GM12873 (cell line): ENCODE results near the gene KDM2B.

Experiments
- TF ChIP-seq, protein P1 (sequence below): IDR thresholded peaks from 2 replicates; pipeline ENCODE4 v1.5.1; 2012; ENCODE audit warnings: low read depth, mild to moderate bottlenecking, moderate library complexity, low read length, control low read depth; ENCODE audit not compliant: insufficient read depth; ENCODE audit errors: missing control alignments

KDM2B gene

DNA sequence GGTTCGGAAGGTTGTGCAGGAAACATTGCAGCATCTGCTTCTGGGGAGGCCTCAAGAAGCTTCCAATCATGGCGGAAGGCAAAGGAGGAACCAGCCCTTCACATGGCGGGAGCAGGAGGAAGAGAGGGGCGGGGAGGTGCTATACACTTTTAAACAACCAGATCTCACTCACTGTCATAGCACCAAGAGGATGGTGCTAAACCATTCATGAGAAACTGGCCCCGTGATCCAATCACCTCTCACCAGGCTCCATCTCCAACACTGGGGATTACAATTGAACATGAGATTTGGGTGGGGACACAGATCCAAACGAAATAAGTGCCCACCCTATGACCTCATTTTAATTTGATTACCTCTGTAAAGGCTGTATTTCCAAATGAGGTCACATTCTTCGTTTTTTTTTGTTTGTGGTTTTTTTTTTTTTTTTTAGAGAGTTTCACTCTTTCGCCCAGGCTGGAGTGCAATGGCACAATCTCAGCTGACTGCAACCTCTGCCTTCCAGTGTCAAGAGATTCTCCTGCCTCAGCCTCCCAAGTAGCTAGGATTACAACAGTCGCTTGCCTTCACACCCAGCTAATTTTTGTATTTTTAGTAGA, 34.1 kb upstream of the KDM2B start:
- TF ChIP-seq, protein P1, sequence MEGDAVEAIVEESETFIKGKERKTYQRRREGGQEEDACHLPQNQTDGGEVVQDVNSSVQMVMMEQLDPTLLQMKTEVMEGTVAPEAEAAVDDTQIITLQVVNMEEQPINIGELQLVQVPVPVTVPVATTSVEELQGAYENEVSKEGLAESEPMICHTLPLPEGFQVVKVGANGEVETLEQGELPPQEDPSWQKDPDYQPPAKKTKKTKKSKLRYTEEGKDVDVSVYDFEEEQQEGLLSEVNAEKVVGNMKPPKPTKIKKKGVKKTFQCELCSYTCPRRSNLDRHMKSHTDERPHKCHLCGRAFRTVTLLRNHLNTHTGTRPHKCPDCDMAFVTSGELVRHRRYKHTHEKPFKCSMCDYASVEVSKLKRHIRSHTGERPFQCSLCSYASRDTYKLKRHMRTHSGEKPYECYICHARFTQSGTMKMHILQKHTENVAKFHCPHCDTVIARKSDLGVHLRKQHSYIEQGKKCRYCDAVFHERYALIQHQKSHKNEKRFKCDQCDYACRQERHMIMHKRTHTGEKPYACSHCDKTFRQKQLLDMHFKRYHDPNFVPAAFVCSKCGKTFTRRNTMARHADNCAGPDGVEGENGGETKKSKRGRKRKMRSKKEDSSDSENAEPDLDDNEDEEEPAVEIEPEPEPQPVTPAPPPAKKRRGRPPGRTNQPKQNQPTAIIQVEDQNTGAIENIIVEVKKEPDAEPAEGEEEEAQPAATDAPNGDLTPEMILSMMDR, result no peak

DNA sequence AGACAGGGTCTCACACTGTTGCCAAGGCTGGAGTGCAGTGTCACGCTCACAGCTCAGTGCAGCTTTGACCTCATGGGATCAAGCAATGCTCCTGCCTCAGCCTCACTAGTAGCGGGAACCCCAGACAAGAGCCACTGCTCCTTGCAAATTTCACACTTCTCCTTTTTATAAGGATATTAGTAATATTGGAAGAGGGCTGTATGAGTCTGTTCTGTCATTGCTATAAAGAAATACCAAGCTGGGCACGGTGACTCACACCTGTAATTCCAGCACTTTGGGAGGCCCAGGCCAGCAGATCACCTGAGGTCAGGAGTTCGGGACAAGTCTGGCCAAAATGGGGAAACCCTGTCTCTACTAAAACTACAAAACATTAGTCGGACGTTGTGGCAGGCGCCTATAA, 32.6 kb upstream of the KDM2B start:
- TF ChIP-seq, protein P1, result no peak

DNA sequence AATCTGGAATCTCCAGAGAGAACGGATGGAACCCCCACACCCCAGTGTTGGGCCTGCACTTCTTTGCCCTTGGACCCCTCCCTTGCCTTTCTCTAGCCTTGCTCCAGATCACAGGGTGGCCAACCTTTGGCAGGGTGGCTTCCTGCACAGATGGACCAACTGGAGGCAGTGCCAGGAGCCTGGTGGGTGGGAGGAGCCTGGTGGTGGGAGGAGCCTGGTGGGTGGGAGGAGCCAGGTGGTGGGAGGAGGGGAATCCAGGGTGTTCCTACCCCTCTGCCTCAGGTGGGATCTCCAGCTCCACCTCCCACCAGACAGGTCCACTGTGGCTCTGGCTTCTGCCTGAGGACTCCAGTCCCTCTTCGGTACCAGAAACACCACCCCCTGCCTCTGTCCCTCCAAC, 30.5 kb upstream of the KDM2B start:
- TF ChIP-seq, protein P1, result no peak

DNA sequence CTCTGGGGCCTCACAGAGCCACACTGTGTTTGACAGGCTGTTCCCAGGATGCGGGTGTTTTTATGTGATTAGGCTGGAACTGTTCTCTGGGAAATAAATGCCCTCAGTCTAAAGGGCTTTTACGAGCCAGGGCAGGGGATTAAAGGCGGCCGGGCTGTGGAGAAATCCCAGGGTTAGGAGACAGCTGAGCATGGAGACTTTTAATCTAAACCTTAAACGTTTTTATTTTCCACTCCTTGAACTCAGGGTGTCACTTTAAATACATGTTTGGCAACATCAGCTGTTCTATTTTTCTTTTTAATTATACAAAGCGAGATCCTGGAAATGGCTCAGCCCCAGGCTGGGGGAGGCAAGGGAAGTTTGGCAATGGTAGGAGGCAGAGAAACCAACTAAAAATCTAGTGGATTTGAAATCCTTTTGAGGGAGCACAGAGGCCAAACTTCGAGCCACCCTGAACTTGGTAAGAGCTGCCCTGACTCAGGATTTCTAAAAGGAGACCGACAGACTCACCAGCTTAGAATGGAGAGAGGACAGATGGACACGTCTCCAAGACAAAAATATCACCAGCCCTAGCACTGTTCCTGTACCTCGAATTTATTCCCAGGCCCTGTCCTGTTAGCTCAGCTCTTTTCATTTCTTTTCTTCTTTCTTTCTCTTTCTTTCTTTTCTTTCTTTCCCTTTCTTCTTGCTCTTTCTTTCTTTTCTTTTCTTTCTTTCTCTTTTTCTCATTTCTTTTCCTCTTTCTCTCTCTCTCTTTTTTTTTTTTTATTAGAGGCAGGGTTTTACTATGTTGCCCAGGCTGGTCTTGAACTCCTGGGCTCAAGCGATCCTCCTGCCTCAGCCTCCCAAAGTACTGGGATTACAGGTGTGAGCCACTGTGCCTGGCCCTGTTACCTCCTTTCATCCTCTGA, 29.7 kb upstream of the KDM2B start:
- TF ChIP-seq, protein P1, result no peak

DNA sequence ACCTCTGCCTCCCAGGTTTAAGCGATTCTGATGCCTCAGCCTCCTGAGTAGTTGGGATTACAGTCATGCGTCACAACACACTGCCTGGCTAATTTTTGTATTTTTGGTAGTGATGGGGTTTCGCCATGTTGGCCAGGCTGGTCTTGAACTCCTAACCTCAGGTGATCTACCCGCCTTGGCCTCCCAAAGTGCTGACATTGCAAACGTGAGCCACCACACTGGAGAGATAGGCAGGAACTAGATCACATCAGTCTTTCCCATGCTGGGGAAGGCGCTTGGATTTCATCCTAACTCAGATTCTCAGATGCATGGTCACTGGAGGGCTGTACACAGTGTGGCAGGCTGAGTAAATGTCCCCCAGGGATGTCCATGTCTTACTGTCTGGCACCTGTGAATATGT, 27.5 kb upstream of the KDM2B start:
- TF ChIP-seq, protein P1, result no peak

DNA sequence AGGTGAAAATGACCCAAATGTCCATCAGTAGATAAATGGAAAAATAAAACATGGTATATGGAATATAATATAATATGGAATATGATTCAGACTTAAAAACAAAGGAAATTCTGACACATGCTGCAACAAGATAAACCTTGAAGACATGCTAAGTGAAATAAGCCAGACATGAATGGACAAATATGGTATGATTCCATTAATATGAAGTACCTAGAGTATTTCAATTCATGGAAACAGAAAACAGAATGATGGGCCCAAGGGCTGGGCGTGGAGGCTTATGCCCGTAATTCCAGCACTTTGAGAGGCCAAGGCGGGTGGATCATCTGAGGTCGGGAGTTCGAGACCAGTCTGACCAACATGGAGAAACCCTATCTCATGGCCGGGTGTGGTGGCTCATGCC, 22.8 kb upstream of the KDM2B start:
- TF ChIP-seq, protein P1, result no peak

DNA sequence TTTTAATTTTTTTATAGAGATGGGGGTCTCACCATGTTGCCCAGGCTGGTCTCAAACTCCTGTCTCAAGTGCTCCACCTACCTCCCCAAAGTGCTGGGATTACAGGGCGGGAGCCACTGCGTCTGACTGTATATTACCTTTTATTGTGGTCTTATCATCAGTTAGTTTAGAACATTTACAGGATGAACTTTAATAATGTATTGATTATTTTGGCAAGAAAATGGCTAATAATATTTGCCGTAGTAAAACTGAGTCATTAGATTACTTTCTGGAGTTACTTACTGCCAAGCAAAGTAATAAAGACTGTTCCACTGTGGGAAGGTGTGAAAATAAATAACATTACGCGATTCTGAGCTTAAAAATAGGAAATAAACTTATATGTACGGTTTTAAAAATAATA, 21.9 kb upstream of the KDM2B start:
- TF ChIP-seq, protein P1, result no peak
